C4-2B (cell line): ENCODE results near the gene HOXA13.

Source experiments
- H3K27ac ChIP-seq: fragments of 450-650 bp; 2 replicates; pipeline ENCODE4 v1.5.1; 2017
- ZFX ChIP-seq: fragments of 450-650 bp; IDR thresholded peaks from 2 replicates; pipeline ENCODE4 v1.6.1; 2017
- TF ChIP-seq, protein P1 (sequence below): fragments of 450-650 bp; conservative IDR thresholded peaks from 2 replicates; pipeline ENCODE4 v1.5.1; 2017; ENCODE audit warnings: mild to moderate bottlenecking

HOXA13 gene

DNA sequence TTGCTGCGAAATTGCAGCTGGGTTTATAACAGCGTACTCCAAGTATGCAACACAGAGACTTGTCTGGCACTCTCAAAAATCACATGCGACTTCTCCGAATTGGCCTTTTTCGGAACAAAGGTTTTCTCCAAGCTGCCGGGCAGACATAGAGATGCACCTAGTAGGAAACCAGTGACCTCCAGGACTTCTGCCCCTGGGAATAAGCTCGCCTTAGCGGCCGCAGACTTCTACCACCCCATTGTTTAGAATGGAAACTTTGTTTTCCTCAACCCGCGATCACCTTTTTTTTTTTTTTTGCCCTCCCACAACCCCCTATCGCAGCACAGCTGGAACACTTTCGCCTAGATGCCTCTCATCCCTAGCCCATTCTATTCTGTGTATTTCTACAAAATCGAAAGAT lies 20.9 kb downstream of the HOXA13 start:
- no peak overlapping the region for H3K27ac ChIP-seq
- no peak for TF ChIP-seq ZFX
- TF ChIP-seq, protein P1, sequence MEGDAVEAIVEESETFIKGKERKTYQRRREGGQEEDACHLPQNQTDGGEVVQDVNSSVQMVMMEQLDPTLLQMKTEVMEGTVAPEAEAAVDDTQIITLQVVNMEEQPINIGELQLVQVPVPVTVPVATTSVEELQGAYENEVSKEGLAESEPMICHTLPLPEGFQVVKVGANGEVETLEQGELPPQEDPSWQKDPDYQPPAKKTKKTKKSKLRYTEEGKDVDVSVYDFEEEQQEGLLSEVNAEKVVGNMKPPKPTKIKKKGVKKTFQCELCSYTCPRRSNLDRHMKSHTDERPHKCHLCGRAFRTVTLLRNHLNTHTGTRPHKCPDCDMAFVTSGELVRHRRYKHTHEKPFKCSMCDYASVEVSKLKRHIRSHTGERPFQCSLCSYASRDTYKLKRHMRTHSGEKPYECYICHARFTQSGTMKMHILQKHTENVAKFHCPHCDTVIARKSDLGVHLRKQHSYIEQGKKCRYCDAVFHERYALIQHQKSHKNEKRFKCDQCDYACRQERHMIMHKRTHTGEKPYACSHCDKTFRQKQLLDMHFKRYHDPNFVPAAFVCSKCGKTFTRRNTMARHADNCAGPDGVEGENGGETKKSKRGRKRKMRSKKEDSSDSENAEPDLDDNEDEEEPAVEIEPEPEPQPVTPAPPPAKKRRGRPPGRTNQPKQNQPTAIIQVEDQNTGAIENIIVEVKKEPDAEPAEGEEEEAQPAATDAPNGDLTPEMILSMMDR: no peak

DNA sequence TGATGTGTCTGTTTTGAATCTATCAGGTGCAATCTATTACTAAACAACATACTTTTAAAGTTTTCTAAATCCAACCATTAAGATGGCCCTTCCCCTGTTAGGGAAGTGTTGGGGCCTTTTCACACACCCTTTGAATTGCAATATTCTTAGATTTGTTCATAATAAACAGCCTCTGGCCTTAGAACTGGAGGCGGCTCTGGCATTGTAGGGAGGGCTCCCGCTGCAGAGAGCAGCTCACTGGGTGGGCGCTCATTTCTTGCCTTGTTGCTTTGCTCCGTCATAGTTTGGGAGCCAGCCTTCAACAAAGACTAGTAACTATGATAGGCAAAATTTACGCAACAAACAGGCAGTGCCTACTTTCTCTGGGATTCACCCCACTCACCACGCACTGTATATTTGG lies 21.5 kb downstream of the HOXA13 start:
- TF ChIP-seq ZFX: no peak
- TF ChIP-seq, protein P1: no peak
- H3K27ac ChIP-seq: no peak overlapping the region

DNA sequence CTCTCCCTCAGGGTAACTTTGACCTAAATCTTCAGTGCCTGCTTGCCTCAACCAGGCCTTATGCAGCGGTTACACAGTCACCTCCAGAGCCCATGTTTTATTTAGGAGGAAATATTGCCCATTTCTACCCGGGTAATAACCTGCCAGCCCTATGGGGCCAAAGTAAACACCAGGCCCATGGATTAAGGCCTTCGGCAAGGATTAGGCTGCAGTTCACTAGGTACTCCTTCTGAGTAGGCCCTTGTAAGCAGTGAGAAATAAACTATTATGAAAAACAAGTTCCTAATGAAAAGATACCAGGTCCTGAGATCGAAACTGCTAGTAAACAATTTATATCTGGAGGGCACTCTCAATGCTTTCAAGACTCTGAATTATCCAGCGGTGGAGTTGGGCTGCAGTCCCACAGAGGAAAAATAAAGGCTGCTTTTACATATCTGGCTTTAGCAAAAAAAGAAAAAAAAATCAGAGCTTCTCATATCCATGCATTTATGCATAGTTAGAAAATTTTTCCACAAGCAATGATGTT lies 22.0 kb downstream of the HOXA13 start:
- TF ChIP-seq ZFX: no peak
- TF ChIP-seq, protein P1: no peak
- H3K27ac ChIP-seq: no peak overlapping the region

DNA sequence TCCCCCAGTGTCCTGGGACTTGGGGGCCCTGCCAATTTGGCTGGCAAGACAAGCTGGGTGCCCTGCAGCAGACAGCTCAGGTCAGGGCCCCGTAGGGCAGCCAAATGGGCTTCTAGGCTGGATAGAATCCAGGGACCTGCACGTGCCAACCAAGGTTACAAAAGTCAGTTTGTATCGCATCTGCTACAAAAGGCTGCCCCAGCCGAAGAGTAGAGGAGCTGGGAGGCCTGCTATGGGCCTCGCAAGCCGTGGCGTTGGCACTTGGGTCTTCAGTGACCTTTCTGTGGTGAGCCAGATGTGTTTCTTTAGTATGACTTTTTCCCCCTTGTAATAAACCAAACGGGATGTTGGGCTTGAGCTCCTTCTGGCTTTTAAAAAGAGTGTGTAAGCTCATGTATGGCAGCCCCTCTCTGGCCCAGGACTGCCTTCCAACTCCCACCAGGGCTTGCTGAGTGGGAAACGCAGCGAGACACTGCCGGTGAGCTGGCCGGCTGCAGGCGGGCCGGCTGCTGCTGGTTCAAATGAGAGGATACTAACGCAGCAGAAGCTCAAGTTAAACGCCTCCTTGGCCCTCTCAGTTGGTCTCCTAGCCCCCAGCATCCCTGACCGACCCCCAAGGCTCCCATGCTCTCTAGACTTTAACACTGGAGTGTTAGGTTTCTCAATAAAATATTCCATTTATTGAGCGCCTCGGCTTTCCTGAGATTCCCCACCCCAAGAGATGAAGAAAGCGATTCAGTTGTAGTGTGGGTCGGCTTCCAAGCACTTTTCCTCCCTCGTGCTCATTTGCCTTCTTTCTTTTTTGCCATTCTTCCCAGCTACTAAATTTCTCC lies 22.7 kb downstream of the HOXA13 start:
- H3K27ac ChIP-seq: no peak overlapping the region
- no peak for TF ChIP-seq ZFX
- TF ChIP-seq, protein P1: no peak

DNA sequence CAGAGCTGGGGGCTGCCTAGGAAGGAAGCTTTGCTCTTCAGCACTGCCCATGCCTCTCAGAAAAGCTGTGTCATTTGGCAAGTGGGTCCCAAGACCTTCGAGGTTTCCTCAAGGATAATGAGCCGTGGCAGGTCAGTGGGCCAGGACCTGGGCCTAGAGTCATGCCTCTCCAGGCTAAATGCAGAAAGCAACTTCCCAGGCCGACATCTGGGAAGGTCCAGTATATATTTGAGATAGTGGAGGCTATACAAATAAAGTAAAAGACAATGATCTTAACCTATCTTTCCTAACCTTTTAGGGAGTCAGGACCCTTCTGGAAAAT lies 23.4 kb downstream of the HOXA13 start:
- H3K27ac ChIP-seq: peak overlapping the region; percentile 98; the same call in 1 of the 2 replicates
- no peak for TF ChIP-seq ZFX
- TF ChIP-seq, protein P1: no peak

DNA sequence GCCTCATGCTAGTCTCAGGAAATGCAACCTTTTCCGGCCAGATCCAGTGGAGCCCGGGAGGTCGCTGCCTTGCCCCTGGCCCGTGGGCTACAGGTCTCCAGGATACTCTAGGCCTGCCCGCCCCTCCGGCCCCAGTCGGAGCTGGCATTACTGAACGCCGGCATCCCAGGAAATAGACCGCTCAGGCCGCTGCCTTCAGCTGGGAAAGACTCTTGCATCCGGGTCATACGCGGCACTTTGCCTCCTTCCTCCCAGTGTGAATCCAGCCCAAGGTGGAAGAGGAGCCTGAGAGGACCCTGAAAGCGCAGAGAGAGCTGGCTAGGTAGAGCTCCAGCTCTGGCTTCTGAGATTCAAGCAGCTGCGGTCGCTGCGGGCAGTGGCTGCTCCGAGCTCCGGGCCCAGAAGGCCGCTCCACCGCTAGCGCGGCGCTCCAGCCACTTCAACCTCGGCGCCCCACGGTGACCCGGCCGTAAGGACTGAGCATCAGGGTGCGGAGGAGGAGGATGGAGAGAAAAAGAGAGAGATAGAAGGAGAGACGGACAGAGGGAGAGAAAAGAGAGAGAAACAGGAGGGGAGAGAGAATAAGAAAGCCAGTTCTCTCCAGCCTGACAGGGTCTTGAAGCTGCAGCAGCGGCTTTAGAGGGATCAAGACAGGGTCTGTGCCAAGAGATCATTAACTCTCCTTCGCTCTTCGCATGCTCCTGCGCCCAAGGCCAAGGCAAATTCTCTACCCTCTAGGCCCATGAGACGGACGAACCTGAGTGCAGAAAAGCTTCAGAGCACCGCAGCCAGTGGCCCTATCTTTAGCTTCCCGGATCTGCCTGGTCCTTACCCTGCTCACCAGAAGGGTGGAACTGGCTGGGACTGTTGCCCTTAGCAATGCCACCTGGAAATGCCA lies 24.0 kb downstream of the HOXA13 start:
- peak overlapping the region; percentile 98 for H3K27ac ChIP-seq
- TF ChIP-seq ZFX: no peak
- TF ChIP-seq, protein P1: no peak
